Hepatocyte (in vitro differentiated cells): ENCODE data around the gene AQP12B.

Source experiments
- CTCF ChIP-seq: fragments of 200-600 bp; sonication (generic); IDR thresholded peaks from 2 replicates; pipeline ENCODE4 v1.5.1; 2016; ENCODE audit warnings: antibody characterized with exemption, mild to moderate bottlenecking; ENCODE audit not compliant: poor library complexity
- EZH2 ChIP-seq: fragments of 200-600 bp; sonication (generic); IDR thresholded peaks from 2 replicates; pipeline ENCODE4 v1.6.1; 2016; ENCODE audit warnings: antibody characterized with exemption, mild to moderate bottlenecking, borderline replicate concordance
- EZH2phosphoT487 ChIP-seq: fragments of 200-600 bp; sonication (generic); IDR thresholded peaks from one replicate; pipeline ENCODE4 v1.6.1; 2018; ENCODE audit warnings: antibody characterized with exemption, mild to moderate bottlenecking, low read depth, moderate library complexity; ENCODE audit not compliant: unreplicated experiment, severe bottlenecking

DNA sequence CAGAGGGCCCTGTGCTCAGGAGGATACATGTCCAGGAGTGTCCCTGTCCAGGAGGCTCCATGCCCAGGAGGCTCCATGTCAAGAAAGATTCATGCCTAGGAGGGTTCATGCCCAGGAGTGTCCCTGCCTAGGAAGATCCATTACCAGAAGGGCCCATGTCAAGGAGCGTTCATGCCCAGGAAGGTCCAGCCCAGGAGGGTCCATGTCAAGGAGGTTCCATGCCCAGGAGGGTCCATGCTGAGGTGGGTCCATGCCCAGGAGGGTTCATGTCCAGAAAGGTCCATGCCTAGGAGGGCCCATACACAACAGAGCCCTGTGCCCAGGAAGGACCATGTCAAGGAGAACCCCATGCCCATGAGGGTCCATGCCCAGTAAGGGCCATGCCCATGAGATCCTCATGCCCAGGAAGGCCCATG lies 50.4 kb downstream of the AQP12B start:
- TF ChIP-seq EZH2 (no peak), CTCF (no peak), EZH2phosphoT487 (no peak)
